ENCODE results near the gene FYB1. TPM values are rescaled to one million over a fixed set of nuclear protein-coding genes. Genes with fewer than 3 reads are reported as not detected.

The FYB1 gene
- total RNA-seq, 4 donors from 2014 or later = 2.8 to 14.1 (median 11.9) TPM

- intact Hi-C loops (cut with DNase I) = no loop called here
- Histone ChIP-seq H3K27me3 (no peaks in the 10 kb centered on the region), H3K4me3 (no peak overlapping the region), H3K27ac (no peak overlapping the region), H3K36me3 (no peaks in the 10 kb centered on the region), H3K4me1 (no peaks in the 10 kb centered on the region), H3K9me3 (no peaks in the 10 kb centered on the region)
- TF ChIP-seq POLR2A (IDR thresholded peaks at IDR 0.05) = no peak
- no peak for DNase-seq
- 72 to 74% methylated on average over 4 of the region's 4 CpGs for WGBS, 2 donors
Observed at GRCh38 chr5:39113354-39113953, 105.9 kb downstream of the FYB1 start.

GRCh38 chr5:39109606-39110005 is 109.8 kb downstream of the FYB1 start:
- Histone ChIP-seq H3K36me3 (no peaks in the 10 kb centered on the region), H3K27me3 (no peaks in the 10 kb centered on the region), H3K4me1 (no peaks in the 10 kb centered on the region), H3K4me3 (no peak overlapping the region), H3K9me3 (no peaks in the 10 kb centered on the region), H3K27ac (no peak overlapping the region)
- intact Hi-C loops (cut with DNase I) = no loop called here
- DNase-seq = no peak
- 81 to 93% methylated on average over 2 of the region's 2 CpGs for WGBS, 2 donors
- TF ChIP-seq POLR2A (IDR thresholded peaks at IDR 0.05) = no peak
- TF ChIP-seq CTCF (IDR thresholded peaks at IDR 0.05) = no peak

- no peak for DNase-seq
- Histone ChIP-seq H3K27ac (no peak overlapping the region), H3K9me3 (no peaks in the 10 kb centered on the region), H3K36me3 (no peaks in the 10 kb centered on the region), H3K27me3 (no peaks in the 10 kb centered on the region), H3K4me3 (no peak overlapping the region), H3K4me1 (no peaks in the 10 kb centered on the region)
- intact Hi-C loops (cut with DNase I) = no loop called here
- WGBS, 2 donors = 69 to 86% methylated on average over 3 of the region's 3 CpGs
- TF ChIP-seq CTCF (IDR thresholded peaks at IDR 0.05) (no peak), POLR2A (IDR thresholded peaks at IDR 0.05) (no peak)
Observed at GRCh38 chr5:39108987-39109386, 110.4 kb downstream of the FYB1 start.

- intact Hi-C loops (cut with DNase I) = no loop called here
- Histone ChIP-seq H3K4me3 (no peak overlapping the region), H3K36me3 (no peaks in the 10 kb centered on the region), H3K4me1 (no peaks in the 10 kb centered on the region), H3K27me3 (no peaks in the 10 kb centered on the region), H3K9me3 (no peaks in the 10 kb centered on the region), H3K27ac (no peak overlapping the region)
- DNase-seq = no peak
- TF ChIP-seq POLR2A (IDR thresholded peaks at IDR 0.05) (no peak), CTCF (IDR thresholded peaks at IDR 0.05) (no peak)
Observed at GRCh38 chr5:39107350-39107749, 112.0 kb downstream of the FYB1 start.

GRCh38 chr5:39106322-39106721 is 113.0 kb downstream of the FYB1 start:
- no peak for TF ChIP-seq POLR2A (IDR thresholded peaks at IDR 0.05)
- peak in 1 of 6 experiments; percentile 26 for TF ChIP-seq CTCF (IDR thresholded peaks at IDR 0.05)
- intact Hi-C loops (cut with DNase I) = no loop called here
- Histone ChIP-seq H3K27ac (no peak overlapping the region), H3K4me1 (no peaks in the 10 kb centered on the region), H3K27me3 (no peaks in the 10 kb centered on the region), H3K4me3 (no peak overlapping the region), H3K9me3 (no peaks in the 10 kb centered on the region), H3K36me3 (no peaks in the 10 kb centered on the region)
- whole genome bisulfite sequencing, 2 donors = 43 to 60% methylated on average over 1 of the region's 1 CpG
- no peak for DNase-seq

GRCh38 chr5:39104221-39104620 is 115.1 kb downstream of the FYB1 start:
- Histone ChIP-seq H3K27me3 (no peaks in the 10 kb centered on the region), H3K36me3 (no peaks in the 10 kb centered on the region), H3K9me3 (no peaks in the 10 kb centered on the region), H3K27ac (no peak overlapping the region), H3K4me3 (no peak overlapping the region), H3K4me1 (no peaks in the 10 kb centered on the region)
- 64 to 92% methylated on average over 1 of the region's 1 CpG for WGBS, 2 donors
- no peak for DNase-seq
- intact Hi-C loops (cut with DNase I) = no loop called here
- TF ChIP-seq POLR2A (IDR thresholded peaks at IDR 0.05) = no peak
- TF ChIP-seq CTCF (IDR thresholded peaks at IDR 0.05) = no peak

Data from esophagus squamous epithelium (tissue), 5 donors.